Neural cell (in vitro differentiated cells): ENCODE measurements around the gene ADGB. TPM values are rescaled to one million over a fixed set of nuclear protein-coding genes. Genes with fewer than 3 reads are reported as not detected.
"Not testable (repeated sequence)": the region's sequence is repeated elsewhere in the genome, so short reads cannot be mapped to it uniquely, and the experiment has no call there.

Experiments
- H2AFZ ChIP-seq: fragments of 200-600, 300-800 bp; sonication (generic), shearing (Covaris generic); 2 replicates; pipeline ENCODE4 v1.6.0; 2014; ENCODE audit warnings: low read depth, mild to moderate bottlenecking, antibody characterized with exemption, low read length, moderate library complexity
- H3F3A ChIP-seq: fragments of 200-600 bp; shearing (Covaris generic); 2 replicates; pipeline ENCODE4 v1.6.1; 2016; ENCODE audit warnings: mild to moderate bottlenecking, moderate library complexity, mixed read lengths, antibody characterized with exemption, low read length; ENCODE audit not compliant: insufficient read depth, poor library complexity, severe bottlenecking
- H3K27ac ChIP-seq: fragments of 200-600, 300-800 bp; sonication (generic), shearing (Covaris generic); 2 replicates; pipeline ENCODE4 v1.5.1; 2014; ENCODE audit warnings: mild to moderate bottlenecking, low read length, moderate library complexity
- H3K27me3 ChIP-seq: fragments of 300-800, 200-600 bp; sonication (generic), shearing (Covaris generic); 2 replicates; pipeline ENCODE4 v1.6.0; 2014; ENCODE audit warnings: mild to moderate bottlenecking, low read depth, low read length, moderate library complexity; ENCODE audit not compliant: insufficient read depth
- H3K36me3 ChIP-seq: fragments of 300-800, 200-600 bp; sonication (generic), shearing (Covaris generic); 2 replicates; pipeline ENCODE4 v1.5.1; 2014; ENCODE audit warnings: mild to moderate bottlenecking, antibody characterized with exemption, low read length, moderate library complexity; ENCODE audit not compliant: insufficient read depth
- H3K4me2 ChIP-seq: fragments of 300-800, 200-600 bp; sonication (generic), shearing (Covaris generic); 2 replicates; pipeline ENCODE4 v1.6.0; 2014; ENCODE audit warnings: mild to moderate bottlenecking, low read length
- H3K4me3 ChIP-seq: fragments of 300-800, 200-600 bp; sonication (generic), shearing (Covaris generic); 2 replicates; pipeline ENCODE4 v1.5.1; 2014; ENCODE audit warnings: mild to moderate bottlenecking, low read length, moderate library complexity
- H3K79me2 ChIP-seq: fragments of 200-600 bp; shearing (Covaris generic); replicated peaks from 2 replicates; pipeline ENCODE4 v1.6.0; 2014; ENCODE audit warnings: mild to moderate bottlenecking, low read length, moderate library complexity; ENCODE audit not compliant: insufficient read depth
- H3K9ac ChIP-seq: fragments of 300-800, 200-600 bp; sonication (generic), shearing (Covaris generic); 2 replicates; pipeline ENCODE4 v1.6.1; 2016; ENCODE audit warnings: mild to moderate bottlenecking, low read length, mixed read lengths
- H3K9me2 ChIP-seq: fragments of 200-600 bp; shearing (Covaris generic); 2 replicates; pipeline ENCODE4 v1.6.1; 2016; ENCODE audit warnings: mild to moderate bottlenecking, low read length, mixed read lengths; ENCODE audit not compliant: insufficient read depth
- H3K9me3 ChIP-seq: fragments of 200-600, 300-800 bp; sonication (generic), shearing (Covaris generic); 2 replicates; pipeline ENCODE4 v1.6.1; 2016; ENCODE audit warnings: mild to moderate bottlenecking, mixed run types, low read length, moderate library complexity, mixed read lengths
- H4K20me1 ChIP-seq: fragments of 200-600 bp; shearing (Covaris generic); 2 replicates; pipeline ENCODE4 v1.6.1; 2016; ENCODE audit warnings: mild to moderate bottlenecking, mixed run types; ENCODE audit not compliant: insufficient read depth
- EP300 ChIP-seq: fragments of 450-650 bp; conservative IDR thresholded peaks from 2 replicates; pipeline ENCODE4 v1.6.1; 2014; ENCODE audit warnings: antibody characterized with exemption, mild to moderate bottlenecking, moderate library complexity; ENCODE audit not compliant: poor library complexity, severe bottlenecking
- EZH2 ChIP-seq: fragments of 200-600, 300-800 bp; shearing (Covaris generic), sonication (generic); IDR thresholded peaks from 2 replicates; pipeline ENCODE4 v1.6.1; 2014; ENCODE audit warnings: antibody characterized with exemption, low read length, borderline replicate concordance, mild to moderate bottlenecking; ENCODE audit not compliant: insufficient read depth, poor library complexity, severe bottlenecking
- MXI1 ChIP-seq: fragments of 450-650 bp; conservative IDR thresholded peaks from 2 replicates; pipeline ENCODE4 v1.6.1; 2014; ENCODE audit warnings: antibody characterized with exemption, mild to moderate bottlenecking; ENCODE audit not compliant: poor library complexity, severe bottlenecking
- POLR2AphosphoS5 ChIP-seq: IDR thresholded peaks from 2 replicates; pipeline ENCODE4 v1.6.1; 2012
- RAD21 ChIP-seq: fragments of 450-650 bp; conservative IDR thresholded peaks from 2 replicates; pipeline ENCODE4 v1.6.1; 2014; ENCODE audit warnings: antibody characterized with exemption, mild to moderate bottlenecking, moderate library complexity
- SMC3 ChIP-seq: fragments of 450-650 bp; conservative IDR thresholded peaks from 2 replicates; pipeline ENCODE4 v1.6.1; 2014; ENCODE audit warnings: antibody characterized with exemption, mild to moderate bottlenecking, moderate library complexity; ENCODE audit not compliant: poor library complexity
- TAF1 ChIP-seq: IDR thresholded peaks from 2 replicates; pipeline ENCODE4 v1.6.1; 2012; ENCODE audit warnings: low read depth
- polyA plus RNA-seq: library from polyadenylated mRNA; depleted of rRNA; stranded (reverse); fragments of >200 nt; gene quantifications from 2 replicates; pipeline ENCODE4 v1.2.3, GENCODE V29; 2014
- TF ChIP-seq, protein P1 (sequence below): fragments of 450-650 bp; IDR thresholded peaks from 2 replicates; pipeline ENCODE4 v1.5.1; 2014; ENCODE audit warnings: antibody characterized with exemption, mild to moderate bottlenecking, moderate library complexity; ENCODE audit not compliant: poor library complexity, severe bottlenecking
- TF ChIP-seq, protein P2 (sequence below): IDR thresholded peaks from 2 replicates; pipeline ENCODE4 v1.6.1; 2012; ENCODE audit warnings: borderline replicate concordance

The ADGB gene
- polyA plus RNA-seq, 1 donor from 2014 or later, result not detected

DNA sequence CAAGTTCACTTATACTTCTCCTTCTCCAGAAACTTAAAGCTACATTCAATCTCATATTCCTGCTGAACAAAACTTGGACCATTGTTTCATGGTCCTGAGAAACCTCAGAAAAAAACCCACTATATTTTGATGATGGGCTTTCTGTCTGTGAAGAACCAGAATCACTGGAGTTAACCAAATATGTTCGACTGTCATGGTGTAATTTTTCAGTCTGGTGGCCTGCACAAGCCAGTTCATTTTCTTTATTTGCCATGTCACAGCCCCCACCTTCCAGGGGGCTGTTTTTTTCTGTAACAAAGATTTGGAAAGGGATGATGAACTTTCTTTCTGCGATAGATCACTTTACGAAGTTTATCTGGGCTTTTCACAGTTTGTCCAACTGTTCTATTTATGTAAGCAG, 204.4 kb downstream of the ADGB start:
- not testable (repeated sequence) for H3K27me3 ChIP-seq, H2AFZ ChIP-seq, H3K4me3 ChIP-seq, H3K4me2 ChIP-seq, H3K27ac ChIP-seq, H3F3A ChIP-seq, H3K9me2 ChIP-seq, H3K36me3 ChIP-seq, H3K79me2 ChIP-seq, H4K20me1 ChIP-seq, H3K9ac ChIP-seq, H3K9me3 ChIP-seq

DNA sequence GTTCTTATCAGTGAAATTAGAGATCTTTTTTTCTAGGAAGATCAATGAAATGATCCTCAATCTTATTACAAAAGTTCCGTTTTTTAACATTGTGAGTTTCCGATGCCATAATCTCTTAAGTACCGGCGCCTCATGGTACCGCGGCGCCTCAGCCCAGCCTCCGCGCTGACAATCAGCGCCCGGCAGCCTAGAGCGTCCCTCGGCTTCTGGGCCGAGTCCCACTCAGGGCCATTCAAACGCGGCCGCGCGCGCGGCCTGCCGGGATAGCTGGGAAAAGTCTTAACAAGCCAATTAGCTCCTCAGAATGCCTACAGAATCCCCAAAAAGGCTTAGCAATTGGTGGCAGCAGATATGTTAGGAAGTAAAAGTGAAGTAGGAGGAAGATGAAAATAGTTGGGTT, 204.8 kb downstream of the ADGB start:
- H3K79me2 ChIP-seq, result no peaks in the 10 kb centered on the region
- no peak overlapping the region for H3K9ac ChIP-seq
- no peak overlapping the region for H3K4me2 ChIP-seq
- no peaks in the 10 kb centered on the region for H3K36me3 ChIP-seq
- H4K20me1 ChIP-seq, result no peaks in the 10 kb centered on the region
- no peaks in the 10 kb centered on the region for H3K9me2 ChIP-seq
- no peak for TF ChIP-seq RAD21
- no peak for TF ChIP-seq EZH2
- no peak for TF ChIP-seq MXI1
- TF ChIP-seq POLR2AphosphoS5, result no peak
- TF ChIP-seq, protein P1, sequence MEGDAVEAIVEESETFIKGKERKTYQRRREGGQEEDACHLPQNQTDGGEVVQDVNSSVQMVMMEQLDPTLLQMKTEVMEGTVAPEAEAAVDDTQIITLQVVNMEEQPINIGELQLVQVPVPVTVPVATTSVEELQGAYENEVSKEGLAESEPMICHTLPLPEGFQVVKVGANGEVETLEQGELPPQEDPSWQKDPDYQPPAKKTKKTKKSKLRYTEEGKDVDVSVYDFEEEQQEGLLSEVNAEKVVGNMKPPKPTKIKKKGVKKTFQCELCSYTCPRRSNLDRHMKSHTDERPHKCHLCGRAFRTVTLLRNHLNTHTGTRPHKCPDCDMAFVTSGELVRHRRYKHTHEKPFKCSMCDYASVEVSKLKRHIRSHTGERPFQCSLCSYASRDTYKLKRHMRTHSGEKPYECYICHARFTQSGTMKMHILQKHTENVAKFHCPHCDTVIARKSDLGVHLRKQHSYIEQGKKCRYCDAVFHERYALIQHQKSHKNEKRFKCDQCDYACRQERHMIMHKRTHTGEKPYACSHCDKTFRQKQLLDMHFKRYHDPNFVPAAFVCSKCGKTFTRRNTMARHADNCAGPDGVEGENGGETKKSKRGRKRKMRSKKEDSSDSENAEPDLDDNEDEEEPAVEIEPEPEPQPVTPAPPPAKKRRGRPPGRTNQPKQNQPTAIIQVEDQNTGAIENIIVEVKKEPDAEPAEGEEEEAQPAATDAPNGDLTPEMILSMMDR, result no peak
- TF ChIP-seq, protein P2, sequence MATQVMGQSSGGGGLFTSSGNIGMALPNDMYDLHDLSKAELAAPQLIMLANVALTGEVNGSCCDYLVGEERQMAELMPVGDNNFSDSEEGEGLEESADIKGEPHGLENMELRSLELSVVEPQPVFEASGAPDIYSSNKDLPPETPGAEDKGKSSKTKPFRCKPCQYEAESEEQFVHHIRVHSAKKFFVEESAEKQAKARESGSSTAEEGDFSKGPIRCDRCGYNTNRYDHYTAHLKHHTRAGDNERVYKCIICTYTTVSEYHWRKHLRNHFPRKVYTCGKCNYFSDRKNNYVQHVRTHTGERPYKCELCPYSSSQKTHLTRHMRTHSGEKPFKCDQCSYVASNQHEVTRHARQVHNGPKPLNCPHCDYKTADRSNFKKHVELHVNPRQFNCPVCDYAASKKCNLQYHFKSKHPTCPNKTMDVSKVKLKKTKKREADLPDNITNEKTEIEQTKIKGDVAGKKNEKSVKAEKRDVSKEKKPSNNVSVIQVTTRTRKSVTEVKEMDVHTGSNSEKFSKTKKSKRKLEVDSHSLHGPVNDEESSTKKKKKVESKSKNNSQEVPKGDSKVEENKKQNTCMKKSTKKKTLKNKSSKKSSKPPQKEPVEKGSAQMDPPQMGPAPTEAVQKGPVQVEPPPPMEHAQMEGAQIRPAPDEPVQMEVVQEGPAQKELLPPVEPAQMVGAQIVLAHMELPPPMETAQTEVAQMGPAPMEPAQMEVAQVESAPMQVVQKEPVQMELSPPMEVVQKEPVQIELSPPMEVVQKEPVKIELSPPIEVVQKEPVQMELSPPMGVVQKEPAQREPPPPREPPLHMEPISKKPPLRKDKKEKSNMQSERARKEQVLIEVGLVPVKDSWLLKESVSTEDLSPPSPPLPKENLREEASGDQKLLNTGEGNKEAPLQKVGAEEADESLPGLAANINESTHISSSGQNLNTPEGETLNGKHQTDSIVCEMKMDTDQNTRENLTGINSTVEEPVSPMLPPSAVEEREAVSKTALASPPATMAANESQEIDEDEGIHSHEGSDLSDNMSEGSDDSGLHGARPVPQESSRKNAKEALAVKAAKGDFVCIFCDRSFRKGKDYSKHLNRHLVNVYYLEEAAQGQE, result no peak
- TF ChIP-seq SMC3, result no peak
- no peaks in the 10 kb centered on the region for H3F3A ChIP-seq
- no peaks in the 10 kb centered on the region for H3K27me3 ChIP-seq
- H3K4me3 ChIP-seq, result no peak overlapping the region
- H3K27ac ChIP-seq, result no peak overlapping the region
- H2AFZ ChIP-seq, result no peak overlapping the region
- no peaks in the 10 kb centered on the region for H3K9me3 ChIP-seq

DNA sequence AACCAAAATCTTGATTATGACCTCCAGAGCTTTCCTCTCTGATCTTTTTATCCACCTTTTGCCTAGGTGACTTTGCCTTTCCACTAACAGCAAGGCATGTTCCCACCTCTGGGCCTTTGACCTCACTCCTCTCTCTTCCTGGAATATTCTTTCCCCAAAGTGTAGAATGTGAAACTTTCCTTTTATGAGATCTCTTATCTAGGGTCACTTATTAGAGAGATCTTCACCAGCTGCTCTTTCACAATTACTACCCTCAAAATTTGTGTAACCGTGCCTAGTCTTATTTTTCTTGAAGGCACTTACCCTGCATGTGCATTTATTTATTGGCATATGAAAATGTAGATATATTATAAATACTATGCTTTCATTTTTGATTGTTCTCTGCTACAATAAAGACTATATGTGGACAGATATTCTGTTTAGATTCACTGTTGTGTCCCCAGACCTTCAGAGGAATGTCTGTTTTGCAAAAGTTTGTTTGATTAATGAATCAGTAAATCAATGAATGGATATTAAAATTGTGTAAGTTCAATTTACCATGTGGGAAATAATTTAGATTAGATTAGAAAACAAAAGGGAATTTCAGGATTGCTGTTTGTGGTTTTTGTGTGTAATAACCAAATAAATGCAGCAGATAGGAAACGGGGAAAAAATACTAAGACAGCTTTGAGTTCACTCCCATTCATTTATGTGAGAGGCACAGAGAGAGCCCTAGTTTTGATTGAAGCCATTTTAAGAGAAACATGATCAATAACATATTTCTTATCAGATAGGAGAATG, 207.0 kb downstream of the ADGB start:
- TF ChIP-seq MXI1, result no peak
- TF ChIP-seq POLR2AphosphoS5, result no peak
- no peak for TF ChIP-seq TAF1
- TF ChIP-seq RAD21, result no peak
- TF ChIP-seq, protein P1, result no peak
- TF ChIP-seq, protein P2, result no peak
- no peak for TF ChIP-seq EZH2
- TF ChIP-seq SMC3, result no peak
- no peak for TF ChIP-seq EP300
- no peaks in the 10 kb centered on the region for H3K36me3 ChIP-seq
- H3K27ac ChIP-seq, result no peak overlapping the region
- H4K20me1 ChIP-seq, result no peaks in the 10 kb centered on the region
- H3K79me2 ChIP-seq, result no peaks in the 10 kb centered on the region
- no peaks in the 10 kb centered on the region for H3K27me3 ChIP-seq
- H2AFZ ChIP-seq, result no peak overlapping the region
- no peak overlapping the region for H3K4me3 ChIP-seq
- H3K9me3 ChIP-seq, result no peaks in the 10 kb centered on the region
- no peak overlapping the region for H3K9ac ChIP-seq
- H3K9me2 ChIP-seq, result no peaks in the 10 kb centered on the region
- H3K4me2 ChIP-seq, result no peak overlapping the region
- no peaks in the 10 kb centered on the region for H3F3A ChIP-seq
